Measurements from ENCODE around the gene POLR2L. TPM values are rescaled to one million over a fixed set of nuclear protein-coding genes. Genes with fewer than 3 reads are reported as not detected.

Gene POLR2L
- total and polyA plus RNA-seq, 2 of the 13 experiments (the other 11 are each of a cell fraction or from before 2014, with no cell fraction given) = 104 to 114 TPM

- TF ChIP-seq ZFP62 (CRISPR knock-in tag; IDR thresholded peaks at IDR 0.05) (no peak), ZNF720 (CRISPR knock-in tag; IDR thresholded peaks at IDR 0.05) (no peak), ZFYVE20 (CRISPR knock-in tag; IDR thresholded peaks at IDR 0.05; ENCODE audit: borderline replicate concordance, low read depth) (no peak), ZBTB2 (CRISPR knock-in tag; IDR thresholded peaks at IDR 0.05; ENCODE audit: low read depth) (no peak), ZNF619 (CRISPR knock-in tag; IDR thresholded peaks at IDR 0.05) (no peak; the same call in 1 of the 2 replicates), ZNF275 (CRISPR knock-in tag; IDR thresholded peaks at IDR 0.05; ENCODE audit: borderline replicate concordance) (no peak), ZMYM3 (CRISPR knock-in tag; IDR thresholded peaks at IDR 0.05) (no peak), SRSF1 (optimal IDR thresholded peaks at IDR 0.05; ENCODE audit: low read depth, low read length) (peak; percentile 96), POGK (CRISPR knock-in tag; conservative IDR thresholded peaks at IDR 0.05) (peak; percentile 77), ZNF33B (CRISPR knock-in tag; IDR thresholded peaks at IDR 0.05) (no peak), ZC3H4 (CRISPR knock-in tag; IDR thresholded peaks at IDR 0.05; ENCODE audit: borderline replicate concordance) (no peak), GATAD2A (CRISPR knock-in tag; IDR thresholded peaks at IDR 0.05) (no peak), ZNF580 (CRISPR knock-in tag; IDR thresholded peaks at IDR 0.05; ENCODE audit: borderline replicate concordance, low read depth) (peak; percentile 63; the same call in 1 of the 2 replicates), CERS6 (CRISPR knock-in tag; IDR thresholded peaks at IDR 0.05) (no peak), DBP (CRISPR knock-in tag; IDR thresholded peaks at IDR 0.05; ENCODE audit: not compliant biosample characterization) (peak; percentile 75), ZNF460 (CRISPR knock-in tag; IDR thresholded peaks at IDR 0.05; ENCODE audit: borderline replicate concordance) (no peak), RORA (CRISPR knock-in tag; IDR thresholded peaks at IDR 0.05) (no peak), HDAC6 (IDR thresholded peaks at IDR 0.05; ENCODE audit: low read depth, low read length) (no peak), ATM (IDR thresholded peaks at IDR 0.05; ENCODE audit: borderline replicate concordance) (no peak), RAD21 (CRISPR knock-in tag; IDR thresholded peaks at IDR 0.05) (peak; percentile 69), GRHL1 (CRISPR knock-in tag; conservative IDR thresholded peaks at IDR 0.05) (no peak), HDAC2 (CRISPR knock-in tag; IDR thresholded peaks at IDR 0.05) (peak; percentile 33; the same call in 1 of the 2 replicates)
Measured at GRCh38 chr11:842370-843002, at the start of gene POLR2L, which contains the start of gene TSPAN4 (continued).
